H1 (cell line): ENCODE measurements around the gene MACROD2. TPM values are rescaled to one million over a fixed set of nuclear protein-coding genes. Genes with fewer than 3 reads are reported as not detected.

ENCODE experiments used
- CTCF ChIA-PET: fragments of 300-600 bp; sonication (Branson Sonifier 250); formaldehyde crosslinking; loops from one replicate; lab custom pipeline; 2021; ENCODE audit not compliant: partially characterized antibody; lab: Charles Lee
- POLR2A ChIA-PET: fragments of 300-600 bp; sonication (Branson Sonifier 250); formaldehyde crosslinking; loops from one replicate; lab custom pipeline; 2021; ENCODE audit warnings: inconsistent platforms; ENCODE audit not compliant: partially characterized antibody; lab: Charles Lee
- DNase-seq, 2 experiments: peaks; one replicate each; pipeline versions ENCODE4 v3.0.0 to v3.0.0-alpha.2; 2010 to 2022; ENCODE audit warnings: low spot score in 2 of 2, low read depth in 1 of 2, mixed read lengths in 1 of 2
- FAIRE-seq: peaks from 2 replicates; lab custom pipeline; 2011; peaks lifted over from hg19 to GRCh38; lab: Jason Lieb, UNC
- H2AFZ ChIP-seq: 2 replicates; pipeline ENCODE4 v1.8.1; 2012; ENCODE audit warnings: low read length, inconsistent platforms
- H2AK5ac ChIP-seq: 2 replicates; pipeline ENCODE4 v1.6.1; 2013; ENCODE audit warnings: low read depth, low read length
- H2BK120ac ChIP-seq: replicated peaks from 2 replicates; pipeline ENCODE3; 2013; ENCODE audit warnings: low read depth, low read length, inconsistent platforms
- H2BK12ac ChIP-seq: 2 replicates; pipeline ENCODE4 v1.6.1; 2013; ENCODE audit warnings: low read depth, low read length
- H2BK15ac ChIP-seq: 2 replicates; pipeline ENCODE4 v1.6.1; 2013; ENCODE audit warnings: low read length
- H2BK20ac ChIP-seq: 2 replicates; pipeline ENCODE4 v1.6.1; 2013; ENCODE audit warnings: low read length
- H2BK5ac ChIP-seq: 2 replicates; pipeline ENCODE4 v1.6.1; 2013; ENCODE audit warnings: low read depth, low read length
- H3K14ac ChIP-seq: 2 replicates; pipeline ENCODE4 v1.6.1; 2013; ENCODE audit warnings: inconsistent platforms; ENCODE audit not compliant: insufficient read length
- H3K18ac ChIP-seq: 2 replicates; pipeline ENCODE4 v1.6.1; 2013; ENCODE audit warnings: low read length; ENCODE audit errors: extremely low read depth
- H3K23ac ChIP-seq: 2 replicates; pipeline ENCODE4 v1.6.1; 2013; ENCODE audit warnings: inconsistent platforms; ENCODE audit not compliant: insufficient read length
- H3K23me2 ChIP-seq: 2 replicates; pipeline ENCODE4 v1.6.1; 2013; ENCODE audit warnings: low read depth, low read length
- H3K27ac ChIP-seq: 2 replicates; pipeline ENCODE4 v1.6.1; 2011; ENCODE audit warnings: low read depth, low read length, inconsistent platforms
- H3K27me3 ChIP-seq, 4 experiments: replicated peaks in 1 of 4; 1 replicate in 1 of 4; 2 replicates in 3 of 4; pipeline versions ENCODE4 v1.6.1 to v1.8.1; 2011 to 2013; ENCODE audit warnings: low read length in 3 of 4, mild to moderate bottlenecking in 3 of 4, inconsistent platforms in 2 of 4, mixed read lengths in 2 of 4, moderate library complexity in 1 of 4; ENCODE audit not compliant: control insufficient read depth in 3 of 4, insufficient read depth in 3 of 4; ENCODE audit errors: extremely low read depth in 1 of 4
- H3K36me3 ChIP-seq, 4 experiments: 2 replicates each; pipeline versions ENCODE4 v1.6.1 to v1.8.1; 2011 to 2013; ENCODE audit warnings: mild to moderate bottlenecking in 4 of 4, low read length in 3 of 4, moderate library complexity in 2 of 4, control low read depth in 1 of 4, inconsistent platforms in 1 of 4; ENCODE audit not compliant: insufficient read depth in 4 of 4, control insufficient read depth in 2 of 4
- H3K4ac ChIP-seq: replicated peaks from 2 replicates; pipeline ENCODE3; 2013; ENCODE audit warnings: low read length, low read depth, mixed read lengths, inconsistent platforms; ENCODE audit not compliant: insufficient read length
- H3K4me1 ChIP-seq, 4 experiments: replicated peaks in 1 of 4; 1 replicate in 1 of 4; 2 replicates in 3 of 4; pipeline versions ENCODE4 v1.6.1 to v1.8.1; 2011 to 2013; ENCODE audit warnings: low read length in 3 of 4, inconsistent platforms in 2 of 4, mixed read lengths in 1 of 4; ENCODE audit not compliant: insufficient read depth in 4 of 4, control insufficient read depth in 3 of 4
- H3K4me2 ChIP-seq, 2 experiments: 2 replicates each; pipeline versions ENCODE4 v1.6.1 to v1.8.1; 2011 to 2013; ENCODE audit warnings: low read depth in 2 of 2, low read length in 2 of 2, control low read depth in 1 of 2, inconsistent platforms in 1 of 2, mild to moderate bottlenecking in 1 of 2; ENCODE audit not compliant: insufficient read depth in 1 of 2
- H3K4me3 ChIP-seq, 4 experiments: fragments of 200-600, 300-600 bp in 1 of 4; sonication (generic), shearing (Covaris generic), sonication (Bioruptor Twin) in 1 of 4; 2 replicates each; pipeline versions ENCODE4 v1.5.1 to v1.8.1; 2011 to 2016; ENCODE audit warnings: low read length in 4 of 4, low read depth in 3 of 4, control low read depth in 2 of 4, inconsistent platforms in 2 of 4, mild to moderate bottlenecking in 2 of 4, mixed read lengths in 1 of 4, moderate library complexity in 1 of 4; ENCODE audit not compliant: insufficient read depth in 2 of 4; ENCODE audit errors: extremely low read depth in 1 of 4
- H3K56ac ChIP-seq: replicated peaks from 2 replicates; pipeline ENCODE3; 2013; ENCODE audit warnings: low read depth, mild to moderate bottlenecking, mixed read lengths, low read length, inconsistent platforms; ENCODE audit not compliant: insufficient read length
- H3K79me1 ChIP-seq: 2 replicates; pipeline ENCODE4 v1.6.1; 2013; ENCODE audit warnings: low read depth, low read length, control low read depth
- H3K79me2 ChIP-seq, 2 experiments: 2 replicates each; pipeline versions ENCODE4 v1.6.1 to v1.8.1; 2012 to 2013; ENCODE audit warnings: low read length in 2 of 2, mild to moderate bottlenecking in 2 of 2, inconsistent platforms in 1 of 2; ENCODE audit not compliant: insufficient read depth in 2 of 2, control insufficient read depth in 1 of 2
- H3K9ac ChIP-seq, 4 experiments: replicated peaks in 1 of 4; 1 replicate in 1 of 4; 2 replicates in 3 of 4; pipeline versions ENCODE4 v1.6.1 to v1.8.1; 2011 to 2013; ENCODE audit warnings: low read depth in 3 of 4, low read length in 3 of 4, control low read depth in 2 of 4, mild to moderate bottlenecking in 2 of 4, moderate library complexity in 2 of 4, inconsistent platforms in 1 of 4; ENCODE audit errors: extremely low read depth in 1 of 4
- H3K9me3 ChIP-seq, 2 experiments: 2 replicates each; pipeline versions ENCODE4 v1.6.1 to v1.8.1; 2012 to 2013; ENCODE audit warnings: mild to moderate bottlenecking in 2 of 2, moderate library complexity in 2 of 2, control low read depth in 1 of 2, inconsistent platforms in 1 of 2, low read depth in 1 of 2, low read length in 1 of 2, mixed read lengths in 1 of 2; ENCODE audit not compliant: insufficient read depth in 2 of 2
- H4K20me1 ChIP-seq, 2 experiments: replicated peaks in 1 of 2; 2 replicates each; pipeline versions ENCODE3 to v1.8.1; 2011 to 2013; ENCODE audit warnings: inconsistent platforms in 2 of 2, low read length in 2 of 2, mild to moderate bottlenecking in 1 of 2; ENCODE audit not compliant: insufficient read depth in 2 of 2, control insufficient read depth in 1 of 2
- H4K5ac ChIP-seq: 2 replicates; pipeline ENCODE4 v1.6.1; 2013; ENCODE audit warnings: low read length, low read depth, mixed read lengths, inconsistent platforms; ENCODE audit not compliant: insufficient read length
- H4K8ac ChIP-seq: 2 replicates; pipeline ENCODE4 v1.8.0; 2013; ENCODE audit warnings: mild to moderate bottlenecking, moderate library complexity, low read length, inconsistent platforms; ENCODE audit not compliant: insufficient read depth; ENCODE audit errors: extremely low read depth
- H4K91ac ChIP-seq: replicated peaks from 2 replicates; pipeline ENCODE3; 2013; ENCODE audit warnings: low read length, mixed read lengths, inconsistent platforms; ENCODE audit not compliant: insufficient read length
- CHD1 ChIP-seq: IDR thresholded peaks from 2 replicates; pipeline ENCODE4 v1.6.1; 2012; ENCODE audit warnings: low read depth, low read length, improper control_type of control experiment
- EP300 ChIP-seq, 2 experiments: IDR thresholded peaks; 1 replicate in 1 of 2; 2 replicates in 1 of 2; pipeline ENCODE4 v1.6.1; 2011 to 2012; ENCODE audit warnings: low read depth in 2 of 2, low read length in 2 of 2, mild to moderate bottlenecking in 2 of 2, borderline replicate concordance in 1 of 2, inconsistent platforms in 1 of 2, moderate library complexity in 1 of 2
- HDAC2 ChIP-seq, 2 experiments: fragments of 300-600 bp in 1 of 2; sonication (generic) in 1 of 2; IDR thresholded peaks; 2 replicates each; pipeline ENCODE4 v1.6.1; 2011 to 2012; ENCODE audit warnings: low read depth in 2 of 2, low read length in 2 of 2, mild to moderate bottlenecking in 2 of 2, moderate library complexity in 2 of 2, borderline replicate concordance in 1 of 2, inconsistent platforms in 1 of 2
- JUN ChIP-seq: IDR thresholded peaks from 2 replicates; pipeline ENCODE4 v1.6.1; 2011; ENCODE audit warnings: low read depth, mild to moderate bottlenecking, improper control_type of control experiment, low read length
- KDM5A ChIP-seq: fragments of 200-600 bp; IDR thresholded peaks from 2 replicates; pipeline ENCODE4 v1.7.1; 2012; ENCODE audit warnings: mild to moderate bottlenecking, low read length, inconsistent platforms, mixed read lengths
- POLR2A ChIP-seq, 2 experiments: IDR thresholded peaks; 1 replicate in 1 of 2; 2 replicates in 1 of 2; pipeline ENCODE4 v1.6.1; 2011; ENCODE audit warnings: low read depth in 2 of 2, low read length in 2 of 2, mild to moderate bottlenecking in 2 of 2; ENCODE audit errors: control extremely low read depth in 1 of 2
- RNF2 ChIP-seq: fragments of 200-900, 300-1000 bp; sonication (generic); IDR thresholded peaks from 2 replicates; pipeline ENCODE4 v1.7.1; 2016; ENCODE audit warnings: borderline replicate concordance, low read depth, mild to moderate bottlenecking, antibody characterized with exemption, low read length; ENCODE audit not compliant: poor library complexity, severe bottlenecking; ENCODE audit errors: missing control alignments
- SAP30 ChIP-seq: fragments of 300-600 bp; sonication (generic); IDR thresholded peaks from 2 replicates; pipeline ENCODE4 v1.7.1; 2012; ENCODE audit warnings: low read length, moderate library complexity, mild to moderate bottlenecking, inconsistent platforms; ENCODE audit not compliant: insufficient read depth, insufficient replicate concordance
- SP2 ChIP-seq: IDR thresholded peaks from 2 replicates; pipeline ENCODE4 v1.6.1; 2012; ENCODE audit warnings: mild to moderate bottlenecking, low read length, inconsistent platforms
- SP4 ChIP-seq: IDR thresholded peaks from 2 replicates; pipeline ENCODE4 v1.6.1; 2012; ENCODE audit warnings: low read length, inconsistent platforms
- SRF ChIP-seq: IDR thresholded peaks from 2 replicates; pipeline ENCODE4 v1.6.1; 2011; ENCODE audit warnings: mild to moderate bottlenecking, low read depth, low read length, moderate library complexity
- TAF1 ChIP-seq: IDR thresholded peaks from 2 replicates; pipeline ENCODE4 v1.6.1; 2011; ENCODE audit warnings: mild to moderate bottlenecking, low read depth, low read length
- TBP ChIP-seq: IDR thresholded peaks from 2 replicates; pipeline ENCODE4 v1.6.1; 2011; ENCODE audit warnings: low read depth, low read length, improper control_type of control experiment
- WGBS, 2 experiments: shearing (Covaris generic) in 1 of 2; methylation state at CpG; one replicate each; pipeline versions ENCODE4 v1.1.6 to v1.1.7; 2013 to 2015; ENCODE audit warnings: low lambda C conversion rate in 2 of 2, mixed read lengths in 2 of 2, inconsistent platforms in 1 of 2, low coverage in 1 of 2, missing lambda C conversion rate in 1 of 2; ENCODE audit not compliant: insufficient replicate concordance in 2 of 2, insufficient coverage in 1 of 2, insufficient read length in 1 of 2; ENCODE audit errors: extremely low coverage in 1 of 2, missing lambda C conversion rate in 1 of 2; 5-methylcytosine and 5-hydroxymethylcytosine counted together
- polyA plus RNA-seq, 7 experiments: library from polyadenylated mRNA; depleted of rRNA in 3 of 7; stranded (reverse) in 5 of 7; unstranded in 2 of 7; fragments of >200 nt in 5 of 7; fragments of 200-250 nt in 2 of 7; gene quantifications; 1 replicate in 5 of 7; 2 replicates in 1 of 7; 4 replicates in 1 of 7; pipeline versions ENCODE4 v1.2.1 to v1.2.3, GENCODE V29; 2011 to 2013; ENCODE audit warnings: missing spikeins in 2 of 7, mixed read lengths in 2 of 7
- total RNA-seq: library from RNA; stranded (reverse); fragmentation: NEBNext Ultra II Directional; extraction: Animal tissue kit (Norgen Biotek cat#: 25700); gene quantifications from 2 replicates; pipeline ENCODE4 v1.2.1, GENCODE V29; 2021

The MACROD2 gene
- total and polyA plus RNA-seq, 2 of the 8 experiments (the other 6 are each of a cell fraction or from before 2014, with no cell fraction given): 0.70 to 3.9 TPM

DNA sequence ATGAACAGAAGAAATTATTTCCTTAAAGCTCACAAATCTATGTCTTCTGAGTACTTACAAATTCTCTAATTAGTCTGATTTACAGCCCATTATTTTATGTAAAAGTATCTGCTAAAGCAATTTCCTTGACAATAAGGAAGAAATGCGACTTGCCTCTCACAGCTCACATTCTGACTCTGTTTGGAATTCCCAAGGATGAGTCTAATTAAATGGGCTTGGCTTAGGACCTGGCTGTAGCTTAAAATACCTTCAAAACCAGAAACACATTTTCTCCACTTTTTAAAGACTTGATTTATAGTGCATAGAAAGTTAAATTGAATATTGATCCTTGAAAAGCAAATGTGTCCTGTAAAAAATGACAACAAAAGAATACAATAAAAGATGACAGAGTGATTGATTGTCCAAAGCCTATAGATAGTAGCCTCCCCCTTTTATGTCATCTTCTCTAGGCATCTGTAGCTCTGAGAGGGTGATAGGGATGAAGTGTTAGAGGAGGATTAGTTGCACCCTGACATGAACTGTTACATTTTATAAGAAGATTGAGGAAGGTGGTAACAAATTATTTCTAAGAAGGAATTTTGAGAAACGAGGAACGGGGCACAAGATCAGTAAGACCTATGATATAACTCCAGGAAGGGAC, 118.9 kb downstream of the MACROD2 start:
- FAIRE-seq (no peak), DNase-seq (no peak)
- no peak overlapping the region for H2BK120ac ChIP-seq
- ChIA-PET CTCF (no interaction called here), POLR2A (no interaction called here)
- H3K23ac ChIP-seq: no peak overlapping the region
- H3K9me3 ChIP-seq: peaks cover 0 to 3% of the 10 kb centered on the region in 2 experiments; a peak in 1 of 4 replicates
- H2AK5ac ChIP-seq: no peak overlapping the region
- H3K18ac ChIP-seq: no peak overlapping the region
- H2BK20ac ChIP-seq: no peak overlapping the region
- no peak overlapping the region for H4K8ac ChIP-seq
- no peaks in the 10 kb centered on the region for H3K79me2 ChIP-seq
- no peak overlapping the region for H4K5ac ChIP-seq
- no peak overlapping the region for H3K56ac ChIP-seq
- no peak overlapping the region for H3K9ac ChIP-seq
- H2BK5ac ChIP-seq: no peak overlapping the region
- no peak overlapping the region for H3K4ac ChIP-seq
- H3K23me2 ChIP-seq: no peaks in the 10 kb centered on the region
- no peak overlapping the region for H3K14ac ChIP-seq
- no peaks in the 10 kb centered on the region for H3K36me3 ChIP-seq
- H2BK12ac ChIP-seq: no peak overlapping the region
- no peak overlapping the region for H2BK15ac ChIP-seq
- H3K79me1 ChIP-seq: no peaks in the 10 kb centered on the region
- H3K4me2 ChIP-seq: no peak overlapping the region
- H4K20me1 ChIP-seq: no peaks in the 10 kb centered on the region
- no peak overlapping the region for H2AFZ ChIP-seq
- H3K4me1 ChIP-seq: no peaks in the 10 kb centered on the region
- no peaks in the 10 kb centered on the region for H3K27me3 ChIP-seq
- WGBS, 2 experiments: 85% methylated on average over 3 of the region's 3 CpGs; no CpG with 5 or more reads in 1 of the 2 experiments
- H4K91ac ChIP-seq: no peak overlapping the region
- no peak overlapping the region for H3K27ac ChIP-seq
- H3K4me3 ChIP-seq: no peak overlapping the region
- TF ChIP-seq SP4 (no peak), SRF (no peak), JUN (no peak), TBP (no peak), KDM5A (no peak), EP300 (IDR thresholded peaks at IDR 0.05; ENCODE audit: borderline replicate concordance in 1 of 2, low read depth in 2 of 2, low read length in 2 of 2) (no peak), TAF1 (no peak), SP2 (no peak), SAP30 (no peak), HDAC2 (IDR thresholded peaks at IDR 0.05; ENCODE audit: borderline replicate concordance in 1 of 2, low read depth in 2 of 2, low read length in 2 of 2) (no peak), POLR2A (IDR thresholded peaks at IDR 0.05; ENCODE audit: control extremely low read depth in 1 of 2, low read depth in 2 of 2, low read length in 2 of 2) (no peak), CHD1 (no peak), RNF2 (no peak)
